Measurements from ENCODE around the gene MUC5B. TPM values are rescaled to one million over a fixed set of nuclear protein-coding genes. Genes with fewer than 3 reads are reported as not detected.
A peak's percentile ranks its signal among the peaks of the same experiment; 100 is the strongest.
"Not testable (repeated sequence)": the region's sequence is repeated elsewhere in the genome, so short reads cannot be mapped to it uniquely, and the experiment has no call there.

The MUC5B gene
- total RNA-seq, 3 donors from 2014 or later = 2.0 to 6.9 TPM; not detected in 1

GRCh38 chr11:1262172-1263006 lies 39.5 kb downstream of the MUC5B start:
- H3K4me3 ChIP-seq = peak overlapping the region; percentile 40 to 78 (median 57)
- no peaks in the 10 kb centered on the region for H3K27me3 ChIP-seq
- DNase-seq (ENCODE audit: low spot score in 2 of 2) = peak; percentile 89 to 95
- peak overlapping the region; percentile 85 to 90 for H3K27ac ChIP-seq
- intact Hi-C loops (cut with DNase I; ENCODE audit: low total_unique reads) = no loop called here
- no peaks in the 10 kb centered on the region for H3K9me3 ChIP-seq
- peaks cover 0 to 12% of the 10 kb centered on the region in 2 donors for H3K4me1 ChIP-seq
- H3K36me3 ChIP-seq = no peaks in the 10 kb centered on the region
- TF ChIP-seq POLR2A (IDR thresholded peaks at IDR 0.05) (peak; percentile 38), POLR2AphosphoS5 (IDR thresholded peaks at IDR 0.05) (peak; percentile 27 to 61 (median 45)), CTCF (IDR thresholded peaks at IDR 0.05) (no peak)

- Histone ChIP-seq H3K27me3 (no peaks in the 10 kb centered on the region), H3K9me3 (no peaks in the 10 kb centered on the region), H3K27ac (peak overlapping the region; percentile 85 to 90), H3K4me3 (peak overlapping the region; percentile 40 to 78 (median 57)), H3K4me1 (peaks cover 0 to 12% of the 10 kb centered on the region in 2 donors), H3K36me3 (no peaks in the 10 kb centered on the region)
- no peak for DNase-seq (ENCODE audit: low spot score in 2 of 2)
- intact Hi-C loops (cut with DNase I; ENCODE audit: low total_unique reads) = no loop called here
- TF ChIP-seq POLR2AphosphoS5 (IDR thresholded peaks at IDR 0.05) = no peak
- no peak for TF ChIP-seq CTCF (IDR thresholded peaks at IDR 0.05)
- no peak for TF ChIP-seq POLR2A (IDR thresholded peaks at IDR 0.05)
Measured at GRCh38 chr11:1263010-1263409, 40.1 kb downstream of the MUC5B start.

DNA sequence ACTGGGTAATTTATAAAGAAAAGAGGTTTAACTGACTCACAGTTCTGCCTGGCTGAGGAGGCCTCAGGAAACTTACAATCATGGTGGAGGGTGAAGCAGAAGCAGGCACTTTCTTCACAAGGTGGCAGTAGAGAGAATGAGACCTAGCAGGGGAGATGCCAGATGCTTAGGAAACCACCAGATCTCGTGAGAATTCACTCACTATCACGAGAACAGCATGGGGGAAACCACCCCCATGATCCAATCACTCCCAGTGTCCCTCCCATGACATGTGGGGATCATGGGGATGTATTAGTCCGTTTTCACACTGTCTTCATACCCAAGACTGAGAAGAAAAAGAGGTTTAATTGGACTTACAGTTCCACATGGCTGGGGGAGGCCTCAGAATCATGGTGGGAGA lies 41.6 kb downstream of the MUC5B start:
- H3K4me1 ChIP-seq = peaks cover 0 to 12% of the 10 kb centered on the region in 2 donors
- H3K27me3 ChIP-seq; H3K9me3 ChIP-seq; H3K36me3 ChIP-seq; H3K4me3 ChIP-seq; H3K27ac ChIP-seq; intact Hi-C loops (cut with DNase I; ENCODE audit: low total_unique reads); DNase-seq (ENCODE audit: low spot score in 2 of 2): not testable (repeated sequence)
- TF ChIP-seq CTCF (IDR thresholded peaks at IDR 0.05) = peak in 1 of 3 donors; percentile 35

DNA sequence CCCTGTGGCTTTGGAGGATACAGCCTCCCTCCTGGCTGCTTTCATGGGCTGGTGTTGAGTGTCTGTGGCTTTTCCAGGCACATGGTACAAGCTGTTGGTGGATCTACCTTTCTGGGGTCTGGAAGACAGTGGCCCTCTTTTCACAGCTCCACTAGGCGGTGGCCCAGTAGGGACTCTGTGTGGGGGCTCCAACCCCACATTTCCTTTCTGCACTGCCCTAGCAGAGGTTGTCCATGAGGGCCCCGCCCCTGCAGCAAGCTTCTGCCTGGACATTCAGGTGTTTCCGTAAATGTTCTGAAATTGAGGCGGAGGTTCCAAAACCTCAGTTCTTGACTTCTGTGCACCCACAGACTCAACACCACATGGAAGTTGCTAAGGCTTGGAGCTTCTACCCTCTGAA lies 42.6 kb downstream of the MUC5B start:
- H3K27ac ChIP-seq; DNase-seq (ENCODE audit: low spot score in 2 of 2); intact Hi-C loops (cut with DNase I; ENCODE audit: low total_unique reads); H3K4me3 ChIP-seq; H3K9me3 ChIP-seq; H3K27me3 ChIP-seq; H3K36me3 ChIP-seq: not testable (repeated sequence)
- H3K4me1 ChIP-seq = peaks cover 0 to 12% of the 10 kb centered on the region in 2 donors

- H3K9me3 ChIP-seq; DNase-seq (ENCODE audit: low spot score in 2 of 2); H3K27me3 ChIP-seq; H3K4me1 ChIP-seq; H3K4me3 ChIP-seq; H3K27ac ChIP-seq; H3K36me3 ChIP-seq; intact Hi-C loops (cut with DNase I; ENCODE audit: low total_unique reads): not testable (repeated sequence)
Measured at GRCh38 chr11:1266976-1267375, 44.1 kb downstream of the MUC5B start.

DNA sequence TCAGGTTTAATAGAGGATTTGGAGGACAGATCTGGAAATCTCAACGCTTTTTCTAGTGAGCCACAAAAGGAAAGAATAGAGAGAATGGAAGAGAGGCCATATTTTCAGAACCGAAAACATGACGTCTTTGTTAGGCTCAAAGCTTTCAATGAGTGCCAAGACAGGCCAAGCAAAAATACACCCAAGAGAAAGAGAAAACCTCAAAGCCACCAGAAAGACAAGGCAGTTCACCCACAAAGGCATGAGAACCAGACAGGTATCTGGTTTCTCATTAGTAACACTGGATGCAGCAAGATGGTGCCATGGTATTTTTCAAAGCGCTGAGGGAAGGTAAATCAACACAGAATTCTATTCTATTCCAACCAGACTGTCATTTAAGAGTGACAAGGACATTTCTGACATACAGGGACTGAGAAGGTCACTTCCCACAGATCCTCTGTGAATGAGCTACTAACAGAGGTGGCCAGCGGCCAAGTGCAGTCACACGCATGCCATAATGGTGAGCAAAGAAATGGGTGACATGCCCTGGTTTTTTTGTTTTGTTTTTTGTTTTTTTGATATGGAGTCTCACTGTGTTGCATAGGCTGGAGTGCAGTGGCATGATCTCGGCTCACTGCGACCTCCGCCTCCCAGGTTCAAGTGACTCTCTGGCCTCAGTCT lies 44.7 kb downstream of the MUC5B start:
- Histone ChIP-seq H3K4me1 (peaks cover 0 to 5% of the 10 kb centered on the region in 2 donors), H3K9me3 (no peaks in the 10 kb centered on the region), H3K27me3 (no peaks in the 10 kb centered on the region), H3K36me3 (no peaks in the 10 kb centered on the region), H3K27ac (no peak overlapping the region), H3K4me3 (no peak overlapping the region)
- no peak for DNase-seq (ENCODE audit: low spot score in 2 of 2)
- TF ChIP-seq POLR2A (IDR thresholded peaks at IDR 0.05) (no peak), CTCF (IDR thresholded peaks at IDR 0.05) (no peak), POLR2AphosphoS5 (IDR thresholded peaks at IDR 0.05) (no peak)
- intact Hi-C loops (cut with DNase I; ENCODE audit: low total_unique reads) = no loop called here
